GM10266 (cell line): ENCODE results near the gene COL3A1.

Experiments
- DNase-seq: peaks from one replicate; pipeline ENCODE4 v3.0.0; 2012; ENCODE audit errors: extremely low spot score
- CTCF ChIP-seq: IDR thresholded peaks from 2 replicates; pipeline ENCODE4 v1.5.1; 2012; ENCODE audit warnings: mild to moderate bottlenecking, low read depth; ENCODE audit not compliant: control insufficient read depth, insufficient read depth; ENCODE audit errors: missing control alignments

Gene COL3A1

GRCh38 chr2:189056200-189057106 is 82.3 kb downstream of the COL3A1 start:
- DNase-seq, result no peak
- no peak for TF ChIP-seq CTCF

GRCh38 chr2:189057316-189057715 is 83.1 kb downstream of the COL3A1 start:
- no peak for TF ChIP-seq CTCF
- no peak for DNase-seq

GRCh38 chr2:189060096-189060642 is 86.0 kb downstream of the COL3A1 start:
- TF ChIP-seq CTCF, result no peak
- no peak for DNase-seq
